Uterus (tissue), 2 donors: ENCODE results near the gene DACT2.

Experiments used
- POLR2A ChIP-seq, 2 donors: fragments of 450-650 bp; IDR thresholded peaks; one replicate each; pipeline ENCODE4 v1.6.1; 2016; ENCODE audit warnings: antibody characterized with exemption in 2 of 2, mild to moderate bottlenecking in 1 of 2, moderate library complexity in 1 of 2
- TF ChIP-seq, protein P1 (sequence below), 4 experiments: fragments of 200-600 bp in 2 of 4; fragments of 450-650 bp in 2 of 4; sonication (generic) in 2 of 4; IDR thresholded peaks; one replicate each; pipeline ENCODE4 v1.5.1; 2016 to 2019; ENCODE audit warnings: antibody characterized with exemption in 4 of 4, mild to moderate bottlenecking in 2 of 4, moderate library complexity in 1 of 4

DNA sequence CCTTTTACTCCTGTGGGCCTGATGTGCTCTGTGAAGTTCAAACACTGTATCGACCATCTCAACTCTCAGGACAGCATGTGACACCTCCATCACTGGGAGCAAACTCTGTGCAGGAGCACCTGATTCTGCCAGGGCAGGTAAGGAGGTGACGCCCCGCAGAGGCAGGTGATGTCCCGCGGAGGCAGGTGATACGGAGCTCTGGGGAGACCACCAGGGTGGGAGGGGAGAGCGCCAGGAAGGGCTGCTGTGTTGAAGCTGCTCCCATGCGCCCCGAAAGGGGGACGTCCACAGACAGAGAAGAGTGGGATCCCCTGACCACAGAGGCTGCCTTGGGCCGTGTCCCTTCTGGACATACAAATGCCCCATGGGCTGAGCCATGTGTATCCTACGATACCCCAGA is 58.3 kb downstream of the DACT2 start:
- TF ChIP-seq, protein P1, sequence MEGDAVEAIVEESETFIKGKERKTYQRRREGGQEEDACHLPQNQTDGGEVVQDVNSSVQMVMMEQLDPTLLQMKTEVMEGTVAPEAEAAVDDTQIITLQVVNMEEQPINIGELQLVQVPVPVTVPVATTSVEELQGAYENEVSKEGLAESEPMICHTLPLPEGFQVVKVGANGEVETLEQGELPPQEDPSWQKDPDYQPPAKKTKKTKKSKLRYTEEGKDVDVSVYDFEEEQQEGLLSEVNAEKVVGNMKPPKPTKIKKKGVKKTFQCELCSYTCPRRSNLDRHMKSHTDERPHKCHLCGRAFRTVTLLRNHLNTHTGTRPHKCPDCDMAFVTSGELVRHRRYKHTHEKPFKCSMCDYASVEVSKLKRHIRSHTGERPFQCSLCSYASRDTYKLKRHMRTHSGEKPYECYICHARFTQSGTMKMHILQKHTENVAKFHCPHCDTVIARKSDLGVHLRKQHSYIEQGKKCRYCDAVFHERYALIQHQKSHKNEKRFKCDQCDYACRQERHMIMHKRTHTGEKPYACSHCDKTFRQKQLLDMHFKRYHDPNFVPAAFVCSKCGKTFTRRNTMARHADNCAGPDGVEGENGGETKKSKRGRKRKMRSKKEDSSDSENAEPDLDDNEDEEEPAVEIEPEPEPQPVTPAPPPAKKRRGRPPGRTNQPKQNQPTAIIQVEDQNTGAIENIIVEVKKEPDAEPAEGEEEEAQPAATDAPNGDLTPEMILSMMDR (IDR thresholded peaks at IDR 0.05), result no peak
- no peak for TF ChIP-seq POLR2A (IDR thresholded peaks at IDR 0.05)
